HG03439 (cell line): Measurements from ENCODE around the gene TLR2.
"Not testable (repeated sequence)": the region's sequence is repeated elsewhere in the genome, so short reads cannot be mapped to it uniquely, and the experiment has no call there.

ENCODE experiments used
- ATAC-seq: cut with Tn5 transposase; IDR thresholded peaks from one replicate; pipeline ENCODE4 v1.9.1; 2021; ENCODE audit warnings: mild to moderate bottlenecking, moderate library complexity; ENCODE audit not compliant: unreplicated experiment

Gene TLR2

GRCh38 chr4:153655928-153656327, 28.2 kb upstream of the TLR2 start:
- no peak for ATAC-seq

- no peak for ATAC-seq
These were observed 22.8 kb upstream of the TLR2 start for GRCh38 chr4:153661215-153661822.

- no peak for ATAC-seq
These were observed 22.2 kb upstream of the TLR2 start for GRCh38 chr4:153661908-153662307.

GRCh38 chr4:153663667-153664066, 20.4 kb upstream of the TLR2 start:
- ATAC-seq = no peak

- not testable (repeated sequence) for ATAC-seq
These were observed 17.6 kb upstream of the TLR2 start for GRCh38 chr4:153666505-153666904.

- ATAC-seq = no peak
These were observed 15.4 kb upstream of the TLR2 start for GRCh38 chr4:153668647-153669046.

GRCh38 chr4:153669838-153670237, 14.2 kb upstream of the TLR2 start:
- no peak for ATAC-seq

- ATAC-seq = no peak
These were observed 7.6 kb upstream of the TLR2 start for GRCh38 chr4:153676486-153676885.

- no peak for ATAC-seq
These were observed 7.1 kb upstream of the TLR2 start for GRCh38 chr4:153676984-153677383.

- ATAC-seq = no peak
These were observed 4.6 kb upstream of the TLR2 start for GRCh38 chr4:153679486-153679885.

GRCh38 chr4:153683763-153684181, 308 bp upstream of the TLR2 start:
- no peak for ATAC-seq

- ATAC-seq = no peak
These were observed 891 bp downstream of the TLR2 start for GRCh38 chr4:153684971-153685371.

- no peak for ATAC-seq
These were observed 20.4 kb downstream of the TLR2 start for GRCh38 chr4:153704522-153704921.

- ATAC-seq = no peak
These were observed 21.8 kb downstream of the TLR2 start for GRCh38 chr4:153705743-153706468.

- ATAC-seq = no peak
These were observed 22.4 kb downstream of the TLR2 start for GRCh38 chr4:153706519-153706918.

- ATAC-seq = no peak
These were observed 26.6 kb downstream of the TLR2 start for GRCh38 chr4:153710681-153711080.

GRCh38 chr4:153713866-153714646, 30.0 kb downstream of the TLR2 start:
- ATAC-seq = no peak

- ATAC-seq = no peak
These were observed 38.0 kb downstream of the TLR2 start for GRCh38 chr4:153722036-153722435.

- no peak for ATAC-seq
These were observed 40.5 kb downstream of the TLR2 start for GRCh38 chr4:153724606-153725005.

GRCh38 chr4:153725136-153725830, 41.2 kb downstream of the TLR2 start:
- ATAC-seq = no peak

GRCh38 chr4:153725831-153726154, 41.7 kb downstream of the TLR2 start:
- ATAC-seq = no peak
